ENCODE measurements around the gene CIPC.

DNA sequence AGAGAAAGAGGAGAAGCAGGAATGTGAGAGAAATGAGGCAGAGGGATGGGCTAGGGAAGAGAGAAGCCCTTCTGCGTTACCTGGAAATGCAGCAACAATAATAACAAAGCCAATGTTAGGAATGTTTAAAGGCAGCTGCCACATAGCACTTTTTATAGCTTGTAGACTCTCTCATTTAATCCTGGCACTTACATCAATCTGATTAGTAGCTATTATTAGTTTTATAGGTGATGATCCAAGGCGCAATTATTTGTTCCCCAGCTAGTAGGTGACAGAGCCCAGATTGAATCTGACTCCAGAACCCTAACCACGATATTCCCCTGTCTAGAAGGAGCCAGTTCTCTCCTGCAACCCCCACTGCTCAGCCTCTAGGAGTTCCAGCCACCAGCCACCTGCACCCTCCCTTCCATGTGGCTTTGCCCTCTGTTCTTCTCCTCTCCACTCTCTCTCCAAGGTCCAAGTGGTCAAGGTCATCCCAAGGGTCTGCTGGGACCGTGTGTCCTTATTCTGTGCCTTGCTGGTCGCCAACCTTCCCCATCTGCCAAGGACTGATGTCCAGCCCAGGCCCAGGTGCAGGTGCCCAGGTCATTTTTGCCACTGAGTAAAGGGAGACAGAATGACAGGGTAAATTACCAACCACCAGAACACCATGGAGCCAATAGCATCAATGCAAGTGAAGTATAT lies 29.4 kb upstream of the CIPC start:
- no peak for TF ChIP-seq ZNF24 (IDR thresholded peaks at IDR 0.05)
- TF ChIP-seq ZNF232 (CRISPR knock-in tag; IDR thresholded peaks at IDR 0.05; ENCODE audit: borderline replicate concordance) = no peak
- TF ChIP-seq, protein P1, sequence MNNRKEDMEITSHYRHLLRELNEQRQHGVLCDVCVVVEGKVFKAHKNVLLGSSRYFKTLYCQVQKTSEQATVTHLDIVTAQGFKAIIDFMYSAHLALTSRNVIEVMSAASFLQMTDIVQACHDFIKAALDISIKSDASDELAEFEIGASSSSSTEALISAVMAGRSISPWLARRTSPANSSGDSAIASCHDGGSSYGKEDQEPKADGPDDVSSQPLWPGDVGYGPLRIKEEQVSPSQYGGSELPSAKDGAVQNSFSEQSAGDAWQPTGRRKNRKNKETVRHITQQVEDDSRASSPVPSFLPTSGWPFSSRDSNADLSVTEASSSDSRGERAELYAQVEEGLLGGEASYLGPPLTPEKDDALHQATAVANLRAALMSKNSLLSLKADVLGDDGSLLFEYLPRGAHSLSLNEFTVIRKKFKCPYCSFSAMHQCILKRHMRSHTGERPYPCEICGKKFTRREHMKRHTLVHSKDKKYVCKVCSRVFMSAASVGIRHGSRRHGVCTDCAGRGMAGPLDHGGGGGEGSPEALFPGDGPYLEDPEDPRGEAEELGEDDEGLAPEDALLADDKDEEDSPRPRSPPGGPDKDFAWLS (CRISPR knock-in tag; IDR thresholded peaks at IDR 0.05; ENCODE audit: borderline replicate concordance) = no peak
- TF ChIP-seq EED (CRISPR knock-in tag; IDR thresholded peaks at IDR 0.05) = no peak
- no peak for TF ChIP-seq ESRRA (CRISPR knock-in tag; IDR thresholded peaks at IDR 0.05; ENCODE audit: low read depth)
- no peak for TF ChIP-seq EP300 (IDR thresholded peaks at IDR 0.05; ENCODE audit: low read depth in 2 of 2, low read length in 2 of 2)
- no peak for TF ChIP-seq EP300 (CRISPR knock-in tag; IDR thresholded peaks at IDR 0.05; ENCODE audit: borderline replicate concordance)
- TF ChIP-seq ETV6 (CRISPR knock-in tag; conservative IDR thresholded peaks at IDR 0.05) = no peak
- TF ChIP-seq, protein P2, sequence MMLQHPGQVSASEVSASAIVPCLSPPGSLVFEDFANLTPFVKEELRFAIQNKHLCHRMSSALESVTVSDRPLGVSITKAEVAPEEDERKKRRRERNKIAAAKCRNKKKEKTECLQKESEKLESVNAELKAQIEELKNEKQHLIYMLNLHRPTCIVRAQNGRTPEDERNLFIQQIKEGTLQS (CRISPR knock-in tag; IDR thresholded peaks at IDR 0.05) = no peak
- TF ChIP-seq HNRNPK (IDR thresholded peaks at IDR 0.05; ENCODE audit: low read depth, low read length, poor library complexity, severe bottlenecking) = no peak
- TF ChIP-seq, protein P3, sequence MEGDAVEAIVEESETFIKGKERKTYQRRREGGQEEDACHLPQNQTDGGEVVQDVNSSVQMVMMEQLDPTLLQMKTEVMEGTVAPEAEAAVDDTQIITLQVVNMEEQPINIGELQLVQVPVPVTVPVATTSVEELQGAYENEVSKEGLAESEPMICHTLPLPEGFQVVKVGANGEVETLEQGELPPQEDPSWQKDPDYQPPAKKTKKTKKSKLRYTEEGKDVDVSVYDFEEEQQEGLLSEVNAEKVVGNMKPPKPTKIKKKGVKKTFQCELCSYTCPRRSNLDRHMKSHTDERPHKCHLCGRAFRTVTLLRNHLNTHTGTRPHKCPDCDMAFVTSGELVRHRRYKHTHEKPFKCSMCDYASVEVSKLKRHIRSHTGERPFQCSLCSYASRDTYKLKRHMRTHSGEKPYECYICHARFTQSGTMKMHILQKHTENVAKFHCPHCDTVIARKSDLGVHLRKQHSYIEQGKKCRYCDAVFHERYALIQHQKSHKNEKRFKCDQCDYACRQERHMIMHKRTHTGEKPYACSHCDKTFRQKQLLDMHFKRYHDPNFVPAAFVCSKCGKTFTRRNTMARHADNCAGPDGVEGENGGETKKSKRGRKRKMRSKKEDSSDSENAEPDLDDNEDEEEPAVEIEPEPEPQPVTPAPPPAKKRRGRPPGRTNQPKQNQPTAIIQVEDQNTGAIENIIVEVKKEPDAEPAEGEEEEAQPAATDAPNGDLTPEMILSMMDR (CRISPR knock-in tag; IDR thresholded peaks at IDR 0.05) = no peak
